ENCODE data around the gene ETNK2. TPM values are rescaled to one million over a fixed set of nuclear protein-coding genes. Genes with fewer than 3 reads are reported as not detected.

The ETNK2 gene
- polyA plus RNA-seq, 1 donor: 34.3 TPM

DNA sequence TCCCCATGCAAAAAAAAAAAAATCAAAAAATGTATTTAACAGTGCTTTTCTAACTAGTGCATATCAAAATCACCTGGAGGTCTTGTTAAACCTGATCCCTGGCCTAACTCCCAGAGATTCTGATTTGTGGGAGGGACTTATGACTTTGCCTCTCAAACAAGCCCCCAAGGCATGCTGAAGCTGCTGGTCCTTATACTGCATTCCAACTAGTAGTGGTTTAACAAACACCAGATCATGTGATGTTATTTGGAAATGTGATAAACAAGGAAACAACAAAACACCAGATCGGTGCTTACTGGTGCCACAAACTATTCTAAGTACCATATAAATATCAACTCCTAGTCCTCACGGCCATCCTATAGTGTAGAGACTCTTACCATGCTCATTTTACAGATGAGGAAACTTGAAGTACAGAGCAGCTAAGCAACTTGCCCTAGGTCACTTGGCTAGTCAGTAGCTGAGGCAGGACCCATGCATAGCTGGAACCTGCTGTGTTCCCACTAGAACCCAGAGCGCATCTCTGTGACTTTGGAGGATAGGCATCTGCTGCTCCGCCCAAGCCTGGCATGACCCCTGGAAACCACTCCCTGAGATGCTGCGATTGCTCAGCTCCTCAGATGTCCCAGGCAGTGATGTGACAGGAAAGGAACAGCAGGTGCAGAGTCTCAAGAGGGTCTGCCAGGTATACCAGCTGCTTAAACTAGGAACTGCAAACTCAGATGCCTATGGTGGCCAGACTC, 40.8 kb downstream of the ETNK2 start:
- Histone ChIP-seq H3K27me3 (ENCODE audit: control insufficient read depth, insufficient read depth, low read length) (no peaks in the 10 kb centered on the region), H3K27ac (ENCODE audit: low read length) (no peak overlapping the region), H3K4me3 (ENCODE audit: low read length) (no peak overlapping the region), H3K36me3 (ENCODE audit: control insufficient read depth, insufficient read depth, low read length) (peaks cover 16% of the 10 kb centered on the region), H3K9me3 (ENCODE audit: control insufficient read depth, low read depth, low read length) (no peaks in the 10 kb centered on the region), H3K4me1 (ENCODE audit: control insufficient read depth, insufficient read depth, low read length) (no peaks in the 10 kb centered on the region)
- no CpG with 5 or more reads among the region's 5 CpGs for WGBS (ENCODE audit: insufficient coverage, low lambda C conversion rate)
- DNase-seq: no peak

GRCh38 chr1:204108312-204109141, 43.3 kb downstream of the ETNK2 start:
- Histone ChIP-seq H3K27me3 (ENCODE audit: control insufficient read depth, insufficient read depth, low read length) (no peaks in the 10 kb centered on the region), H3K27ac (ENCODE audit: low read length) (no peak overlapping the region), H3K4me3 (ENCODE audit: low read length) (no peak overlapping the region), H3K4me1 (ENCODE audit: control insufficient read depth, insufficient read depth, low read length) (peaks cover 10% of the 10 kb centered on the region), H3K36me3 (ENCODE audit: control insufficient read depth, insufficient read depth, low read length) (no peaks in the 10 kb centered on the region), H3K9me3 (ENCODE audit: control insufficient read depth, low read depth, low read length) (no peaks in the 10 kb centered on the region)
- WGBS (ENCODE audit: insufficient coverage, low lambda C conversion rate): no CpG with 5 or more reads among the region's 21 CpGs
- no peak for DNase-seq

DNA sequence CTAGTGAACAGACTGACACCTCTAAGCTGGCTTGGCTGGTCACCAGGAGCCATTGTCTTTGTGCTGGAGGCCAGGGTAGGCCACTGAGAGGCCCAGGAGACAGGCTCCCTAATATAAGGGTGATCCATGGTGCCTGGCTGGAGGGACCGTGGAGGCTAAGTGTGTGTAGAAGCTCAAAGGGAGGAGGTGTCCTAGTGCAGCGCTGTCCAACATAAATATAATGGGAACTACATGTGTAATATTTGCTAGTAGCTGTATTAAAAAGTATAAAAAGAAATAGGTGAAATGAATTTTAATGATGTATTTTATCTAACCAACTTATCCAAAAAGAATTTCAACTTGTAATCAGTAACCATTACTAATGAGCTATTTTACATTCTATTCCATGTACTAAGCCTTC, 44.0 kb downstream of the ETNK2 start:
- no peak for DNase-seq

GRCh38 chr1:204106825-204107224, 45.0 kb downstream of the ETNK2 start:
- Histone ChIP-seq H3K27ac (ENCODE audit: low read length) (no peak overlapping the region), H3K36me3 (ENCODE audit: control insufficient read depth, insufficient read depth, low read length) (no peaks in the 10 kb centered on the region), H3K9me3 (ENCODE audit: control insufficient read depth, low read depth, low read length) (no peaks in the 10 kb centered on the region), H3K4me1 (ENCODE audit: control insufficient read depth, insufficient read depth, low read length) (peaks cover 25% of the 10 kb centered on the region), H3K27me3 (ENCODE audit: control insufficient read depth, insufficient read depth, low read length) (no peaks in the 10 kb centered on the region), H3K4me3 (ENCODE audit: low read length) (no peak overlapping the region)
- WGBS (ENCODE audit: insufficient coverage, low lambda C conversion rate): no CpG with 5 or more reads among the region's 1 CpG
- DNase-seq: no peak

More for the DNA sequence above, 44.0 kb downstream of the ETNK2 start:
- no peaks in the 10 kb centered on the region for H3K27me3 ChIP-seq (ENCODE audit: control insufficient read depth, insufficient read depth, low read length)
- no peaks in the 10 kb centered on the region for H3K36me3 ChIP-seq (ENCODE audit: control insufficient read depth, insufficient read depth, low read length)
- peaks cover 16% of the 10 kb centered on the region for H3K4me1 ChIP-seq (ENCODE audit: control insufficient read depth, insufficient read depth, low read length)
- WGBS (ENCODE audit: insufficient coverage, low lambda C conversion rate): no CpG with 5 or more reads among the region's 2 CpGs
- no peak overlapping the region for H3K27ac ChIP-seq (ENCODE audit: low read length)
- H3K9me3 ChIP-seq (ENCODE audit: control insufficient read depth, low read depth, low read length): no peaks in the 10 kb centered on the region
- no peak overlapping the region for H3K4me3 ChIP-seq (ENCODE audit: low read length)

GRCh38 chr1:204105131-204105515, 46.7 kb downstream of the ETNK2 start:
- H3K27ac ChIP-seq (ENCODE audit: low read length): no peak overlapping the region
- peaks cover 28% of the 10 kb centered on the region for H3K4me1 ChIP-seq (ENCODE audit: control insufficient read depth, insufficient read depth, low read length)
- H3K27me3 ChIP-seq (ENCODE audit: control insufficient read depth, insufficient read depth, low read length): no peaks in the 10 kb centered on the region
- H3K4me3 ChIP-seq (ENCODE audit: low read length): no peak overlapping the region
- no peaks in the 10 kb centered on the region for H3K9me3 ChIP-seq (ENCODE audit: control insufficient read depth, low read depth, low read length)
- DNase-seq: no peak
- H3K36me3 ChIP-seq (ENCODE audit: control insufficient read depth, insufficient read depth, low read length): no peaks in the 10 kb centered on the region
- WGBS (ENCODE audit: insufficient coverage, low lambda C conversion rate): 100% methylated on average over 1 of the region's 6 CpGs

GRCh38 chr1:204104331-204105130, 47.3 kb downstream of the ETNK2 start:
- WGBS (ENCODE audit: insufficient coverage, low lambda C conversion rate): no CpG with 5 or more reads among the region's 14 CpGs
- no peaks in the 10 kb centered on the region for H3K36me3 ChIP-seq (ENCODE audit: control insufficient read depth, insufficient read depth, low read length)

DNA sequence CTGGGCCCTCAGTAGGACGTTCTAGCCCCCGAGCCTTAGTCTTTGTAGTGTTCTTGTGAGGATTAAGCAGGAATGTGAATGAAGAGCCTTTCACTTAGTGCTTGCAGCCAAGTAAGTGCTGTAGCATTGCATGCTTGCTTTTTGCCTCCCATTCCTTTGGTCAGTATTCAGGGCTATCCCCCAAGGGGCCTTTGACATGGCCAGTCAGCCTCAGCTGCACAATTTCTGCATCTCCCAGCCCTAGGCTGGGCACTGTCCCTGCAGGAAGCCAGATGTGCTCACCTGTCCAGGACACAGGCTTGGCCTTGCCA, 48.5 kb downstream of the ETNK2 start:
- H3K4me3 ChIP-seq (ENCODE audit: low read length): no peak overlapping the region
- no peak for DNase-seq
- no peak overlapping the region for H3K27ac ChIP-seq (ENCODE audit: low read length)
- H3K4me1 ChIP-seq (ENCODE audit: control insufficient read depth, insufficient read depth, low read length): peaks cover 28% of the 10 kb centered on the region
- no peaks in the 10 kb centered on the region for H3K9me3 ChIP-seq (ENCODE audit: control insufficient read depth, low read depth, low read length)
- H3K36me3 ChIP-seq (ENCODE audit: control insufficient read depth, insufficient read depth, low read length): no peaks in the 10 kb centered on the region
- no CpG with 5 or more reads among the region's 2 CpGs for WGBS (ENCODE audit: insufficient coverage, low lambda C conversion rate)
- H3K27me3 ChIP-seq (ENCODE audit: control insufficient read depth, insufficient read depth, low read length): no peaks in the 10 kb centered on the region

More at GRCh38 chr1:204104331-204105130, 47.3 kb downstream of the ETNK2 start:
- DNase-seq: no peak
- Histone ChIP-seq H3K4me1 (ENCODE audit: control insufficient read depth, insufficient read depth, low read length) (peaks cover 28% of the 10 kb centered on the region), H3K9me3 (ENCODE audit: control insufficient read depth, low read depth, low read length) (no peaks in the 10 kb centered on the region), H3K4me3 (ENCODE audit: low read length) (no peak overlapping the region), H3K27ac (ENCODE audit: low read length) (no peak overlapping the region), H3K27me3 (ENCODE audit: control insufficient read depth, insufficient read depth, low read length) (no peaks in the 10 kb centered on the region)

- H3K36me3 ChIP-seq (ENCODE audit: control insufficient read depth, insufficient read depth, low read length): no peaks in the 10 kb centered on the region
- WGBS (ENCODE audit: insufficient coverage, low lambda C conversion rate): no CpG with 5 or more reads among the region's 3 CpGs
- no peak overlapping the region for H3K4me3 ChIP-seq (ENCODE audit: low read length)
- H3K9me3 ChIP-seq (ENCODE audit: control insufficient read depth, low read depth, low read length): no peaks in the 10 kb centered on the region
- H3K27me3 ChIP-seq (ENCODE audit: control insufficient read depth, insufficient read depth, low read length): no peaks in the 10 kb centered on the region
- DNase-seq: peak; percentile 50 to 71
- H3K27ac ChIP-seq (ENCODE audit: low read length): peak overlapping the region; percentile 16
- peaks cover 28% of the 10 kb centered on the region for H3K4me1 ChIP-seq (ENCODE audit: control insufficient read depth, insufficient read depth, low read length)
These were observed 49.0 kb downstream of the ETNK2 start for GRCh38 chr1:204102739-204103430.

DNA sequence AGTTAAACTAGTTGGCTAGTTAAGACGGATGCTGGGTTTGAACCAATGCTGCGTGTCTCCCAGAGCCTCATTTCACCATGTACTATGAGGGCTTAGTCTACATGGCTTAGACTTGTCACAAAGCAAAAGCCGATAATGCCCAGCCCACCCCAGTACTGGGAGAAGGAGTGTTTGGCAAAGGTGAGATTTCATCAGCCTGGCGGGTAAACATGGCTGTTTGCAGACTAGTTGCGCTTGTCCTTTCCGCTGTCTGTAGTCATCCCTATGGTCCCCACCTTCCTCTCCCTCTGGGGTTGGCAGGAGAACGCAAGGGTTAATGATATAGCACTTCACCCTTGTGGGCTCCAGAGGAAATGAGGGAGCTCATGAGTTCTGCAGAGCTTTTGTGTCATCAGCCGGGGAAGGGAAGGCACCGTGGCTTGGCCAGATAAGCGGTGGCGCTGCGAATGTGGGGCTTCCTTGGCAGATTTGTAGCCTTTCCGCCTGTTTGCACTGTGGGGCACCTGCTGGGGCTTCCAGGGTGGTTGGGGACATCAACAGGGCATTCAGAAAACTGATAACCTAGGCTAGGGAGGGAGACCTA, 49.7 kb downstream of the ETNK2 start:
- no peaks in the 10 kb centered on the region for H3K9me3 ChIP-seq (ENCODE audit: control insufficient read depth, low read depth, low read length)
- peak overlapping the region; percentile 28 for H3K27ac ChIP-seq (ENCODE audit: low read length)
- peak in 1 of 2 donors; percentile 41 for DNase-seq
- H3K4me3 ChIP-seq (ENCODE audit: low read length): no peak overlapping the region
- no peaks in the 10 kb centered on the region for H3K36me3 ChIP-seq (ENCODE audit: control insufficient read depth, insufficient read depth, low read length)
- WGBS (ENCODE audit: insufficient coverage, low lambda C conversion rate): no CpG with 5 or more reads among the region's 13 CpGs
- peaks cover 29% of the 10 kb centered on the region for H3K4me1 ChIP-seq (ENCODE audit: control insufficient read depth, insufficient read depth, low read length)
- H3K27me3 ChIP-seq (ENCODE audit: control insufficient read depth, insufficient read depth, low read length): no peaks in the 10 kb centered on the region

Measured in large intestine (tissue), 3 donors.